NCI-H2227 treated with DMSO at 0.1 percent for 48 hours (cell line): ENCODE results near the gene AP2S1.
"Not testable (repeated sequence)": the region's sequence is repeated elsewhere in the genome, so short reads cannot be mapped to it uniquely, and the experiment has no call there.

Experiments
- DNase-seq: peaks from one replicate; lab custom pipeline; 2025; lab: John Stamatoyannopoulos, UW

Gene AP2S1

DNA sequence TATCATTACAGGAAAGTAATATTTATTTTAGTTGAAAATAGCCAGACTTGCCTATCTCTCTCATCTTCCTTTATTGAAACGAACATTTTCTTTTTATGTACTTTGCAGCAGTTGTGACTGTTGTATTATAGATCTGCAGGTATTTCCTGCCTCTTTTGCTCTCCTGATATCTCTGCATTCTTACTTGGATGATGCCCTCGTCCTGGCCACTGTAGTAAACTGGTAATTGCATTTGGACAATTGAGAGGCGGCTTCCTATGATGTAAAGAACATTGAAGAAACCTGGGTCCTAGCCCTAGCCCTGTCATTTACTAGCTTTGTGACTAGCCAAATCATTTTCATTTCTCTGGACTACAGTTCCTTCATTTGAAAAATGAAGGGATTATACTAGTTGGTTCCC, 16.5 kb upstream of the AP2S1 start:
- DNase-seq, result no peak

DNA sequence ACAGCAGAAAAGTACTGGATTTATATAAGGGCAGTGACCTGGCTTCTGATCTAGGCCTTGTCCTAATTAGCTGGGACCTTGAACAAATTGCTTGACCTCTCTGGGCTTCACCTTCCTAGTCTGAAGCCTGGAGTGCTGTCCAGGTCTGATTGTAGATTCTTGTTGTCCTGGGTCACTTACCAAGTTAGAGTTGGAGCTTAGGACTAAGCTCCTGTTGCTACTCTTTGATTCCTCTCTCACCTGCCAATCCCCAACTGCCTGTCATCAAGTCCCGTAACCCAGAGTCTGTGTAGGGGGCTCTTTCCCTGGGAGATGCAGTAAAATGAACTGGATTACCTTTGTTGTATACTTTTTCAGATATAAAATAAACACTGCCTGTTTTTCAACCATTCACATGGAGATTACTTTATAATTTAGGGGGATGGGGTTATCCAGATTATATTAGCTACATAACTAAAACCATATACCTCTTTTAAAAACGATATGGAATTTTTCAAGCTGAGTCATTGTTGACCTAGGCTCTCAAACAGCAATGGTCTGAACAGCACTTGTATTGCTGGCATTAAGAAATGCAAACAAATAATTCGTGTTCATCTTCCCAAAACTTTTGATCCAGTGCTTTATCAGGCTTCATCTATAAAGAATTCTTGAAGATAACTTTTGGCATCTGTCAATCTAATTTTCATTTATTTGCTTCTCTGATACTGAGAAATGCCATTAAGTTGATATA, 15.9 kb upstream of the AP2S1 start:
- no peak for DNase-seq

DNA sequence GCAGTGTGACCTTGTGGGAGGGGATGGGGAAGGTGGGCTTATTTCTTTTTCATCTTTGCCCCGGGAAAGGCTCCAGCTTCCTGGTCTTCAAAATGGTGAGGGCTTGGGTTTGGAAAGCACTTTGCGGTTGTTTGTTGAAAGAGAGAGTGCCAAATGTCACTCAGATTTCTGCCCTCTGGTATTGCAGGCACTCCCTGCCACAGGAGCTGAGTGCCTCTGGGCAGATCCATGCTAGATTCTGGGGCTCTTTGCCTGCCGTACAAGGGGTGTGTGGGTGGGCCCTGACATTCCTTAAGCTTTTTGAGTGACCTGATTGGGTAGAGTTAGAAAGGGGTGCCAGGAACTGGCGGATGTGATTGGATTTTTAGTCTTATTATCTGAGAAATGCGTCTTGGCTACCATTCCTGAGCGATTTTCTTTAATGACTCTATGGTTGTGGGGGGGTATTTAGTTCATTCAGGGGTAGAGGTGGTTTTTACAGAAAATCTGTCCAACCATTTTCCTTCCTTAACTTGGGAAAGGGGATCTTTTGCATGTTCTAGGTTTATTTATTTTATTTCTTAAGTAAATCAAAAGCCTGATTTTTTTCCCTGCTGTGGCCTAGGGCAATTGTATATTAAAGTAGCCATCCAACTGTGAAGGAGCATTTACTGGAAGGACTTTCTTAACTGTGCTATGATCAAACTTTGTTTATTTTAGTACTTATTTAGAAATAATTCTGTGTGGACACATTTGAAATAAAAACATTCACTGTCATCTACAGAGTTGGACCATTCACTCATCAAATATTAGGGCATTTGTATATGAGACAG, 13.4 kb upstream of the AP2S1 start:
- no peak for DNase-seq

DNA sequence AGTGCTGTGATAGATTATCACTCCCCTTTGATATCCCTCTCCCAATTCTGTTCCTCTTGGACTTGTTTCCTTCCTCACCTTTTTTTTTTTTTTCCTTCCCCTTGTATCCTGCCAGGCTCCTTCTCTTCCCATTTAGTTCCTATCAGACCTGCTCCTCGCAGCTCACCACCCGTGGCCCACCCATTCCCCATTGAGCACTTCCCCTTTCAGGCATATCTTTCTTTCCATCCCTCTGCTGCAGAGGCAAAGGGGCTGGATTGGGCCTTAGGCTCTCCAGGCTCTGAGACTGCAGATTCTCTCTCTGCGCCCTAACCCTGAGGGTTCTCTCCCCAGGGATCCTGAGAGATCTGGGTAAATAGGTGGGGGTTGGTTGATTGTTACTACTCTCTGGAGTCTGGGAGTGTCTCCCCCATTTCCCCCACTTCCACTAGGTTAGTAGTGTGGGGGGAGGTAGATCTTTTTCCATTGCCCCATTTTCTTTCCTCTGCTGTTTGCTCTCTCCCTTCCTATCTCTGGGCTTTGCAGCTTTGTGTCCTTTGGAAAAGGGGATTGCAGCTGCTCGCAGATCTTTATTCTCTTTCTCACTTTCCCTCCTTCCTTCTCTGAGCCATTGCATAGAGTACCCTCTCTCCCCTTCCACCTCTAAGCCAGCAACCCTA, 12.5 kb upstream of the AP2S1 start:
- no peak for DNase-seq

DNA sequence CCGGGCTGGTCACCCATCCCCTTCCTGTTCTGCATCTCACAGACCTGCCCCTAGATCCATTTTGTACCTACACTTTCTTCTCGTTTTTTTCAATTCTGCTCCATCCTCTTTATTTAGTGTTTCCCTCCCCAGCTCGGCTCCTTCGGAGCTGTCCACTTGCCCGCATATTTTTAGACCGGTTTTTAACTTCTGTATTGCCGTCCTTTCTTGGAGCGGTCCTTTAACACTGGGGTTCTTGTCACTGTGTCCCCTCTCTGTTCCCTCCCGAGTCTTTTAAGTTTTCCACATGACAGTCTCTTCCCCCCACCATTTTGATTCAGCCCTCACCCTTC, 11.8 kb upstream of the AP2S1 start:
- no peak for DNase-seq

- DNase-seq, result no peak
These were observed 11.3 kb upstream of the AP2S1 start for GRCh38 chr19:46861691-46862502.

DNA sequence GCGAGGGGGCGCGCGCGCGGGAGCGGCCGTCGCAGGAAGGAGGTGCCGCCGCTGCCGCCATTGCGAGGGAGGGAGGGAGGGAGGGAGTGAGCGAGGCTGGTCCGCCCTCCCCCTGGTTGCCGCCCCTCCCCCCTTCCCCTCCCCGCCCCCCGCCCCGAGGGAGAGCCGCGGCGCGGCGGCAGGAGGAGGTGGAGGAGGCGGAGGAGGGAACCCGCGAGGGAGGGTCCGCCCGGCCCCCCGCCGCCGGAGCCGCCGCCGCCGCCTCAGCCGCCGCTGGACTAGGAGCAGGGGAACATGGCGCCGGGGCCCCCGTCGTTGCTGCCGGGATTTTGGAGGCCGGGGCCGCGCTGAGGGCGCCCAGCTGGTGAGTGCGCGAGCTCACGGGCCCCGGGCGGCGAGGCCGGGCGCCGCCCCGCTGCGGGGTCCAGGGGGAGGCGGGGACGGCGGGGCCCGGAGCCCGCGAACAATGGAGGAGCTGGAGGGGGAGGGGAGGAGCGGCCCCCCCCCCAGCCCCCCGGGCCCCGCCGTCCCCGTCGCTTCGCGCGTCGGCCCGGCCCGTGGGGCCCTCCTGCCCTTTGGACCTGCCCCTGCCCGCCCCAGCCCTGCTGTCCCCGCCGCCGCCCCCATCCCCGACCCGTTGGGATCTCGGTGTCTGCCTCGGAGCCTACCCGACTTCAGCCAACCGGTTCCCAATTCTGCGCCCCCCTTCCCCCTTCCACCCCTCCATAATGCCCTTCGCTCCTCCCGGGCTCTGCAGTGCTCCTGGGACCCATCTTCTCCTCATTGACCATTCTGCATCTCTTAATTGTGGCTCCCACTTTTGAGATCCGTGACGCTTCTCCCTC, 10.4 kb upstream of the AP2S1 start, which contains the start of gene ARHGAP35:
Gene ARHGAP35, plus strand, starts transcription at position 152 of the 845 bp plus-strand sequence. CDS start 57,679 bp downstream, outside the sequence.
- no peak for DNase-seq

DNA sequence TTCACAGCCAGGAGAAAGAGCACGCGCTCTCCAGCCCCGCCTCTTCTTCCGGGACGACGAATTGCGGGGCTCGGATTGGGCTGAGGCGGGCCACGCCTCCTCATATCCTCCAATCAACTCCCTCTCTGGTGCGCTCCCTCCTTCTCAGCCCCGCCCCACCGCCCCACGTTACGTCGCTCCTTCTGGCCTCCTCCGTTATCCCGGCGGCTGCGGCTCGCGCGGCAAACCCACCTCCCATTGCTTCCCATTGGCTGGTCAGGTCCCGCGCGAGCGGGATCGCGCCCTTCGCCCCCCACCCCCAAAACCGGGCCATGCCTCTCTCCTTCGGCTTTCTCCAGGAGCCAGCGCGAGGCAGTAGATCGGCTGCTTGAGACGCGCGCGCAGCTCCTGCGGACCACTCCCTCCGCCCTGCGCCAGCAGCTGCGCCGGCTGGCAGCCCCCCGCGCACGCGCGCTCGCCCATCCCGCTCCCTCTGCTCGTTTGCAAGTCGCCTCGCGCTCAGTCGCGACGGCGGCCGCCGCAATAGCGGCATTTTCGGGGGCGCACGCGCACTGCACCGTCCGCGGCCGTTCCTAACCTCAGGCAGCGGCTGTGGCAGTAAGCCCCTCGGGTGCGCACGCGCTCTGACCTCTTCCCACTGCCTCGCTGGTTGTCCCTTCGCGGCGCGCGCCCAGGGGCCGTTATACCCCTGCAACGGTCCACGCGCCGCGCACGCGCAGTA, 9.6 kb upstream of the AP2S1 start:
- peak; percentile 91 for DNase-seq

- peak; percentile 90 for DNase-seq
These were observed 9.0 kb upstream of the AP2S1 start for GRCh38 chr19:46859637-46860124.

- peak; percentile 88 for DNase-seq
These were observed 5.7 kb upstream of the AP2S1 start for GRCh38 chr19:46856062-46857022.

DNA sequence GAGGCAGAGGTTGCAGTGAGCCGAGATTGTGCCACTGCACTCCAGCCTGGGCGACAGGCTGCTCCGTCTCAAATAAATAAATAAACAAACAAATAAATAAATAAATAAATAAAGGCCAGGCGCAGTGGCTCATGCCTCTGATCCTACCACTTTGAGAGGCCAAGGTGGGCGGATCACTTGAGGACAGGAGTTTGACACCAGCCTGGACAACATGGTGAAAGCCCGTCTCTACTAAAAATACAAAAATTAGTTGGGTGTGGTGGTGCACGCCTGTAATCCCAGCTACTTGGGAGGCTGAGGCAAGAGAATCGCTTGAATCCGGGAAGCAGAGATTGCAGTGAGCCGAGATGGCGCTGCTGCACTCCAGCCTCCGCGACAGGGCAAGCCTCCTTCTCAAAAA, 4.1 kb upstream of the AP2S1 start:
- not testable (repeated sequence) for DNase-seq

GRCh38 chr19:46852830-46853229, 2.2 kb upstream of the AP2S1 start:
- no peak for DNase-seq

GRCh38 chr19:46849610-46850009, 1.0 kb downstream of the AP2S1 start:
- no peak for DNase-seq

DNA sequence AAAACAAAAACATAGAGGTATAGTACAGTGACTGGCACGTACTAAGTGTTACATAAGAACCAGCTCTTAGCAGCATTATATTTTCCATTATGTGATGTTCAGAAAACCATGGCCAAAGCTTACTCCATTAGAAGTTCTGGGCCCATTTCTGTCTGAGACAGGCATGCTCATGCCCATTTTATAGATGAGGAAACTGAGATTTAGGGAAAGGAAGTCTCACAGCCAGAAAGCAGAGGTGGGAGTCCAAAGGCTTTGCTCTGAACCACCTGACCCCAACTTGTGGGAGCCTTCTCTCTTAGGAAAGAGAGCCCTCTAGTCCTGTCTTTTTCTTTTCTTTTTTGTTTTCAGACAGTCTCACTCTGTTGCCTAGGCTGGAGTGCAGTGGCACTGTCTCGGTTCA, 2.3 kb downstream of the AP2S1 start:
- no peak for DNase-seq

DNA sequence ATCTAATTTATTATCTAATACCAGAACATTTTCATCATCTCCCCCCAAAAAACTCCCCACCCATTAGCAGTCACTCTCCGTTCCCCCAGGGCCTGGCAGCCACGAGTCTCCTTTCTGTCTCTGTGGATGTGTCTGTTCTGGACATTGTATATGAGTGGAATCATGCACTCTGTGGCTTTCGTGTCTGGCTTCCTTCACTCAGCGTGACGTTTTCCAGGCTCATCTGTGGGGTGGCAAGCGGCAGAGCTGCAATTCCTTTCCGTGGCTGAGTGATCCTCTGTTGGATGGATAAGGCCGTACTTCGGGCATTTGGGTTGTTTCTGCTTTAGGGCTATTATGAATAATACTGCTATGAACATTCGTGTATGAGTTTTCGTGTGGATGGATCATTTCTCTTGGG, 3.1 kb downstream of the AP2S1 start:
- DNase-seq, result no peak

DNA sequence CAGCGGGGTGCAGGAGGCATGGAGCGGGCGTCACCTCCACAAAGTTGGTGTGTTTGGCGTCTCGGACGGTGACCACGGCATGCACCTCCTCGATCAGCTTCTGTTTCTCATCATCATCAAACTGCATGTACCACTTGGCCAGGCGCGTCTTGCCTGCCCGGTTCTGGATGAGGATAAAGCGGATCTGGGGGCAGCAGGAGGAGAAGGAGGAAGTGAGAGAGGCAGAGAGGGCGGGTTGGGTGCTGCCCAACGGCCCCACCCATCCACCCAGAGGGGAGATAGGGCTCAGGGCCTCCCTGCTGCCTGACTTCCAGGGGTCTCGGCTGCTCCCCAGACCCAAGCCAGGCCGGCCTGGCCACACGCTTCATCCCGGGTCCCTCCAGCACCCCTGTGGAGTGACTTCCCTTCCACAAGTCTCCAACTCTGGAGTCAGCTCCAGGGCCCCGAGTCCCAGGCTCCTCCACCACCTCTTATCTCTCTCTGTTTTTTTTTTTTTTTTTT, 4.6 kb downstream of the AP2S1 start:
- no peak for DNase-seq

DNA sequence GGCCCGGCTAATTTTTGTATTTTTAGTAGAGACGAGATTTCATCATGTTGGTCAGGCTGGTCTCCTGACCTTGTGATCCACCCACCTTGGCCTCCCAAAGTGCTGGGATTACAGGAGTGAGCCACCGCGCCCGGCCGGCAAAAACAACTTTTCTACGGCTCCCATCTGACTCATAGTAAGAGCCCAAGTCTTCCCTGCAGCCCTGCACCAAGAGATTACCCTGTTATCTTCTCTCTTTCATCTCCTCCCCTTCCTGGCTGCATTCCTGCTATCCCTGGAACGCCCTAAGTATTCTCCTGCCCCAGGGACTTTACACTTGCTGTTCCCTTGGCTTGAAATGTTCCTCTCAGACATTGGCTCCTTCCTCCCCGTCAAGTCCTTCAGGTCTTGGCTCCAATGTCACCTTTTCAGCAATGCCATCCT, 6.6 kb downstream of the AP2S1 start:
- no peak for DNase-seq

GRCh38 chr19:46842791-46843190, 7.9 kb downstream of the AP2S1 start:
- DNase-seq, result no peak
